Ovary (tissue), 9 donors: ENCODE measurements around the gene SCGB3A2. TPM values are rescaled to one million over a fixed set of nuclear protein-coding genes. Genes with fewer than 3 reads are reported as not detected.

ENCODE experiments used
- DNase-seq, 5 donors: peaks; one replicate each; pipeline ENCODE4 v3.0.0-alpha.2; 2019 to 2020
- H3K27ac ChIP-seq, 2 donors: fragments of 200-600 bp; one replicate each; pipeline versions ENCODE4 v1.5.1 to v1.8.0; 2019 to 2022
- H3K27me3 ChIP-seq: fragments of 200-600 bp; one replicate; pipeline ENCODE4 v1.8.0; 2022
- H3K36me3 ChIP-seq: fragments of 200-600 bp; sonication (generic); one replicate; pipeline ENCODE4 v1.5.1; 2019
- H3K4me1 ChIP-seq: one replicate; pipeline ENCODE4 v1.8.1; 2013; ENCODE audit warnings: mild to moderate bottlenecking, moderate library complexity; ENCODE audit not compliant: insufficient read depth
- H3K4me3 ChIP-seq: fragments of 200-600 bp; sonication (generic); one replicate; pipeline ENCODE4 v1.5.1; 2017
- H3K9me3 ChIP-seq, 2 donors: fragments of 200-600 bp in 1 of 2; sonication (generic) in 1 of 2; one replicate each; pipeline versions ENCODE4 v1.5.1 to v1.8.1; 2013 to 2019; ENCODE audit warnings: mild to moderate bottlenecking in 1 of 2, moderate library complexity in 1 of 2
- EP300 ChIP-seq: sonication (generic); formaldehyde crosslinking; IDR thresholded peaks from one replicate; pipeline ENCODE4 v1.6.1; 2017; ENCODE audit warnings: antibody characterized with exemption
- POLR2A ChIP-seq: fragments of 450-650 bp; IDR thresholded peaks from one replicate; pipeline ENCODE4 v1.6.1; 2017; ENCODE audit warnings: antibody characterized with exemption, mild to moderate bottlenecking, moderate library complexity
- WGBS, 3 donors: extraction: QIAGEN DNeasy Blood & Tissue Kit in 1 of 3; methylation state at CpG; one replicate each; pipeline versions ENCODE4 v1.1.5 to v1.1.7; 2013 to 2017; 5-methylcytosine and 5-hydroxymethylcytosine counted together
- intact Hi-C, 4 donors: fragments of 100-400 bp; cut with DNase I; formaldehyde crosslinking; loops; one replicate each; pipeline versions ENCODE4 v1.11.0 to v1.15.1; 2022 to 2023
- polyA plus RNA-seq, 2 donors: library from polyadenylated mRNA; stranded (reverse); fragments of 200-250 nt in 1 of 2; fragments of 350-450 nt in 1 of 2; fragmentation: Illumina TruSeq in 1 of 2; extraction: RNeasy Lipid Tissue Mini Kit (QIAGEN cat#74804) in 1 of 2; gene quantifications; one replicate each; pipeline ENCODE4 v1.2.3, GENCODE V29; 2013 to 2014
- total RNA-seq, 7 donors: library from RNA; depleted of rRNA in 2 of 7; stranded (reverse); fragments of >200 nt in 2 of 7; fragmentation: NEBNext Ultra II Directional in 3 of 7; extraction: Animal tissue kit (Norgen Biotek cat#: 25700) in 3 of 7; gene quantifications; one replicate each; pipeline versions ENCODE4 v1.1.0 to v1.2.4, GENCODE V29; 2016 to 2023
- TF ChIP-seq, protein P1 (sequence below), 3 donors: fragments of 450-650 bp in 2 of 3; fragments of 200-600 bp in 1 of 3; IDR thresholded peaks; one replicate each; pipeline versions ENCODE4 v1.5.1 to v1.8.0; 2016 to 2022; ENCODE audit warnings: antibody characterized with exemption in 3 of 3, mild to moderate bottlenecking in 1 of 3
- donor health status: DM: no; HTN: no; CAD: no; lungs with moderate emphysema.
- donor health status: DM: no; HTN: no; CAD: no.
- donor health status: Bipolar disorder and iron deficiency.
- donor health status: DM: yes; HTN: yes; CAD: no.
- donor health status: DM: no; HTN: no; CAD: no.
- donor health status: DM: yes; HTN: yes; CAD: no.

Gene SCGB3A2
- total and polyA plus RNA-seq, 9 donors = 0.36 to 0.79 (median 0.47) TPM; not detected in 6

DNA sequence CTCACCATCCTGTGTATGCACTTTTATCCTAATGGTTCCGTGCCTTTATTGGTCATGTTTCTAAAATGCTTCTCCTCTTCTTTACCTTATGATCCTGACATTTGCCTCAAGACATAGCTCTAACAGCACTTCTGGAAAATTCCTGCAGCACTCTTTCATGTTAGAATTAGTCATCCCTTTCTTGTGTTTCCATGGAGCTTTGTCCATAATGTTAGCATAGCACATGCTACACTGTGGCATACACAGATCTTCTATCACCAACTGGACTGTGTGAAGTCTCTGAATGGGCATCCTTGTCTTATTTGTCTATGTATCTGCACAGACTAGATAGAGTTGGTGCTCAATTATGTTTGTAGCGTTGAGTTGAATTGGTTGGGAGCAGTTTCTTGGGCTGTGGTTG is 2.0 kb downstream of the SCGB3A2 start:
- intact Hi-C loops = no loop called here
- TF ChIP-seq, protein P1, sequence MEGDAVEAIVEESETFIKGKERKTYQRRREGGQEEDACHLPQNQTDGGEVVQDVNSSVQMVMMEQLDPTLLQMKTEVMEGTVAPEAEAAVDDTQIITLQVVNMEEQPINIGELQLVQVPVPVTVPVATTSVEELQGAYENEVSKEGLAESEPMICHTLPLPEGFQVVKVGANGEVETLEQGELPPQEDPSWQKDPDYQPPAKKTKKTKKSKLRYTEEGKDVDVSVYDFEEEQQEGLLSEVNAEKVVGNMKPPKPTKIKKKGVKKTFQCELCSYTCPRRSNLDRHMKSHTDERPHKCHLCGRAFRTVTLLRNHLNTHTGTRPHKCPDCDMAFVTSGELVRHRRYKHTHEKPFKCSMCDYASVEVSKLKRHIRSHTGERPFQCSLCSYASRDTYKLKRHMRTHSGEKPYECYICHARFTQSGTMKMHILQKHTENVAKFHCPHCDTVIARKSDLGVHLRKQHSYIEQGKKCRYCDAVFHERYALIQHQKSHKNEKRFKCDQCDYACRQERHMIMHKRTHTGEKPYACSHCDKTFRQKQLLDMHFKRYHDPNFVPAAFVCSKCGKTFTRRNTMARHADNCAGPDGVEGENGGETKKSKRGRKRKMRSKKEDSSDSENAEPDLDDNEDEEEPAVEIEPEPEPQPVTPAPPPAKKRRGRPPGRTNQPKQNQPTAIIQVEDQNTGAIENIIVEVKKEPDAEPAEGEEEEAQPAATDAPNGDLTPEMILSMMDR (IDR thresholded peaks at IDR 0.05) = no peak
- no peak for TF ChIP-seq POLR2A
- TF ChIP-seq EP300 = no peak

DNA sequence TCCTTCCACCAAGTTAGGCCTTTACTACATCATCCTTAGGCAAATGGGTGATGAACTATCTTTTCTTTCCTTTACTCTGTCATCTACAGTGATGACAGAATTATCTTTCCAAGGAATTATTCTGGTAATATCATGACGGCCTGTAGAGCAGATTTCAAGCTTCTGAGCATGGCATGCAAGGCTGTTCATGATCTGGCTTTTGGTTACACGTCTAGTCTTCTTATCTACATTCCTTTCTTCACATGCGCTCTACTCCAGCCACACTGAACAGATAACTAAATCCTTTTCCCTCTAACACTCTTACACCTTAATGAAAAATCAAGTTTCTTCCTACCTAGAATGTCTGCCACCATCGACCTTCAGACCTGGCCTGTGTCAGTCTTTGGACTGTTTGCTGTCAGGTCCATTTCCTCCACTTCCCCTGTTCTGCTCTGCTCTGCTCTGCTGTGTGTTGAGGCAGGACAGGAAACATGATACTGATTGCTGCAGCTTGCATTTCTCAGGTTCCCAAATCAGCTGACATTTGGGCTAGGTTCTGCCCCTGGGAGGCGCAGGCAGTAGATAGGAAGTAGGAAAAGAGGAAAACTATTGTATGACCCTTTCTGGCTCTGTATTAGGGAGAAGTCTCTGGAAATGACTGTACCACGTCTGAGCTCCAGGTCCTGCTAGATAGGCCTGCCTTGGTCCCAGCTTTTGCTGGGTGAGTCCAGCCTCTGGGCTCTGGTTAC is 4.2 kb downstream of the SCGB3A2 start:
- DNase-seq = no peak
- TF ChIP-seq EP300 (no peak), POLR2A (no peak)
- TF ChIP-seq, protein P1 (IDR thresholded peaks at IDR 0.05) = no peak
- no peaks in the 10 kb centered on the region for H3K4me1 ChIP-seq
- H3K27ac ChIP-seq = no peak overlapping the region
- intact Hi-C loops = no loop called here
- H3K4me3 ChIP-seq = no peak overlapping the region
- 36 to 50% (median 38%) methylated on average over 6 of the region's 6 CpGs for WGBS, 3 donors
- H3K36me3 ChIP-seq = no peaks in the 10 kb centered on the region
- H3K9me3 ChIP-seq = no peaks in the 10 kb centered on the region
- no peaks in the 10 kb centered on the region for H3K27me3 ChIP-seq

More for the DNA sequence above, 2.0 kb downstream of the SCGB3A2 start:
- Histone ChIP-seq H3K4me3 (no peak overlapping the region), H3K4me1 (no peaks in the 10 kb centered on the region), H3K36me3 (no peaks in the 10 kb centered on the region), H3K27me3 (no peaks in the 10 kb centered on the region), H3K27ac (no peak overlapping the region), H3K9me3 (no peaks in the 10 kb centered on the region)
- DNase-seq = no peak
- 87 to 90% (median 90%) methylated on average over 2 of the region's 2 CpGs for WGBS, 3 donors

DNA sequence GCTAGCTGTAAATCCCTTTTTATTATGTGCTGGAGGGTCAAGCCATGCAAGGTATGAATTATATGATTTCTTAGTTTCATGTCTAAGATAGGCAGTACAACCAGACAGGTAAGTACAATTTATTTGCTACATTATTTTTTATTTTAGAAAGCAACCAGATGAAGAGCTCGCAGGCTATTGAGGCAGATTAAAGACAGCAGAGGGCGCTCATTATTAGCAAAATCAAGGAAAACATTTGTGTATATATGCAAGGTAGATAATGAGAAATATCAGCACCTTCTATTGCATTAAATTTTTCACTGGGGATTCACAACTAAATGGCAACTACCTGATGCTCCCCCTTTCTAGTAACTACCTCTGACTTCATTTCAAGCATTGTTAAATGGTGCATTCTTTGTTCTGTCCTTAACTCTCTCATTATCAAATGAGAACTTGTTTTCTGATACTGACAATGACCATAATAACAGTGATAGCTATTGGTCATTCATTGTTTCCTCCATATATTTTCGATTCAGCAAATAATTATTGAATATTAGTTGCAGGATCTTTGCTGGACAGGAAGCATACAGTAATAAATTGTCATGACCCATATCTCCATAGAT is 8.6 kb downstream of the SCGB3A2 start:
- no peak for DNase-seq
- Histone ChIP-seq H3K27ac (no peak overlapping the region), H3K36me3 (no peaks in the 10 kb centered on the region), H3K9me3 (no peaks in the 10 kb centered on the region), H3K4me1 (no peaks in the 10 kb centered on the region), H3K27me3 (no peaks in the 10 kb centered on the region), H3K4me3 (no peak overlapping the region)
- WGBS, 3 donors = 5 to 8% (median 8%) methylated on average over 3 of the region's 3 CpGs
- TF ChIP-seq EP300 (no peak), POLR2A (no peak)
- TF ChIP-seq, protein P1 (IDR thresholded peaks at IDR 0.05) = no peak
- intact Hi-C loops = no loop called here

DNA sequence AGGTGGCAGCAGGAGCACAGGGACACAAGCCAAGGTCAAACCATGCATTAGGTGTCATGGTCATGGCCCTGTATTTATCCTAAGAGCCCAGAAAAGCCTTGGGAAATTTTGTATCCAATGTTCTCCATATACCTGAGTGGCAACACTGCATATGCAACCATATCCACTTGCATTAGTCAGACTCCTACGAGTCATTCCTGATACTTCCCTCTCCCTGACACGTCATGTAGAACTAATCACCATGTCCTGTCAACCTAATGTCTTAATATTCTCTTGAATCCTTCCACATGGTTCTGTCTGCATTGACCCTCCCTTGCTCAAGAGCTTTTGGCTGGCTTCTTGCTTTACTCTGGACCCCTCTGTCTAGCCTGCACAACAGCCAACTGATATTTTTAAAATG is 9.4 kb downstream of the SCGB3A2 start:
- TF ChIP-seq, protein P1 (IDR thresholded peaks at IDR 0.05) = no peak
- TF ChIP-seq POLR2A = no peak
- TF ChIP-seq EP300 = no peak
- intact Hi-C loops = no loop called here
- H3K9me3 ChIP-seq = no peaks in the 10 kb centered on the region
- no peaks in the 10 kb centered on the region for H3K4me1 ChIP-seq
- no peak for DNase-seq
- H3K4me3 ChIP-seq = no peak overlapping the region
- WGBS, 3 donors = 67 to 81% (median 69%) methylated on average over 2 of the region's 2 CpGs
- no peaks in the 10 kb centered on the region for H3K36me3 ChIP-seq
- H3K27ac ChIP-seq = no peak overlapping the region
- no peaks in the 10 kb centered on the region for H3K27me3 ChIP-seq
